HL-60 (cell line): ENCODE data around the gene TRAF7.

ENCODE experiments used
- CTCF ChIP-seq: IDR thresholded peaks from one replicate; pipeline ENCODE4 v1.5.1; 2011; ENCODE audit warnings: low read length, control low read depth, inconsistent platforms; ENCODE audit not compliant: insufficient read depth
- POLR2AphosphoS5 ChIP-seq: IDR thresholded peaks from 2 replicates; pipeline ENCODE4 v1.6.1; 2012; ENCODE audit warnings: low read depth

- no peak for TF ChIP-seq CTCF
- TF ChIP-seq POLR2AphosphoS5 = no peak
Measured at GRCh38 chr16:2208772-2209171, 53.2 kb downstream of the TRAF7 start.
